ENCODE data around the gene ARID3C. TPM values are rescaled to one million over a fixed set of nuclear protein-coding genes. Genes with fewer than 3 reads are reported as not detected.
A peak's percentile ranks its signal among the peaks of the same experiment; 100 is the strongest.

ARID3C gene
- total and polyA plus RNA-seq, 2 experiments from 2014 or later = 0.11 TPM; not detected in 1

GRCh38 chr9:34612788-34613390 is 16.0 kb downstream of the ARID3C start:
- peak overlapping the region; percentile 78 for H3K4me2 ChIP-seq (ENCODE audit: unreplicated experiment)
- TF ChIP-seq EZH2phosphoT487 (IDR thresholded peaks at IDR 0.05; ENCODE audit: insufficient read depth, low read depth) (no peak), EZH2 (IDR thresholded peaks at IDR 0.05; ENCODE audit: insufficient read depth, poor library complexity, severe bottlenecking) (no peak)
- peak overlapping the region; percentile 41 for H3K27ac ChIP-seq
- H2AFZ ChIP-seq = peak overlapping the region; percentile 93
- H3F3A ChIP-seq (ENCODE audit: insufficient read depth) = peaks cover 14% of the 10 kb centered on the region; the same call in 1 of the 2 replicates
- DNase-seq = peak; percentile 90
- H3K9me3 ChIP-seq (ENCODE audit: low read depth) = no peaks in the 10 kb centered on the region
- peaks cover 9% of the 10 kb centered on the region; the same call in 1 of the 2 replicates for H3K4me1 ChIP-seq (ENCODE audit: insufficient read depth)
- no peaks in the 10 kb centered on the region for H3K27me3 ChIP-seq (replicated peaks; ENCODE audit: insufficient read depth)
- H3K9me2 ChIP-seq (ENCODE audit: insufficient read depth) = no peaks in the 10 kb centered on the region
- H3K9ac ChIP-seq = peak overlapping the region; percentile 94
- H3K79me2 ChIP-seq (ENCODE audit: insufficient read depth) = peaks cover 16% of the 10 kb centered on the region
- H4K20me1 ChIP-seq (ENCODE audit: insufficient read depth) = no peaks in the 10 kb centered on the region
- H3K4me3 ChIP-seq = peak overlapping the region; percentile 94
- in situ Hi-C loops (cut with MboI) = loop anchor here (25.0 kb wide), 1 partner anchor 101 kb away; the partner anchor contains the start of gene ENHO
- 1 to 2% methylated on average over 15 of the region's 15 CpGs for WGBS, 2 experiments (ENCODE audit: low coverage in 1 of 2, low lambda C conversion rate in 2 of 2, missing lambda C conversion rate in 2 of 2)
- peaks cover 9% of the 10 kb centered on the region; the same call in 1 of the 2 replicates for H3K36me3 ChIP-seq (ENCODE audit: low read depth)

- Histone ChIP-seq H3K36me3 (ENCODE audit: low read depth) (peaks cover 2% of the 10 kb centered on the region; the same call in 1 of the 2 replicates), H4K20me1 (ENCODE audit: insufficient read depth) (no peaks in the 10 kb centered on the region), H3K79me2 (ENCODE audit: insufficient read depth) (peaks cover 16% of the 10 kb centered on the region), H3F3A (ENCODE audit: insufficient read depth) (peaks cover 14% of the 10 kb centered on the region; the same call in 1 of the 2 replicates), H3K4me2 (ENCODE audit: unreplicated experiment) (peak within 1 kb of the TSS; percentile 78), H3K4me1 (ENCODE audit: insufficient read depth) (peaks cover 9% of the 10 kb centered on the region; the same call in 1 of the 2 replicates), H3K27ac (peak within 1 kb of the TSS; percentile 41), H3K9me3 (ENCODE audit: low read depth) (no peaks in the 10 kb centered on the region), H3K4me3 (peak within 1 kb of the TSS; percentile 94), H3K9ac (peak within 1 kb of the TSS; percentile 94), H3K9me2 (ENCODE audit: insufficient read depth) (no peaks in the 10 kb centered on the region), H2AFZ (peak within 1 kb of the TSS; percentile 93), H3K27me3 (replicated peaks; ENCODE audit: insufficient read depth) (no peaks in the 10 kb centered on the region)
- WGBS, 2 experiments (ENCODE audit: low coverage in 1 of 2, low lambda C conversion rate in 2 of 2, missing lambda C conversion rate in 2 of 2) = 1 to 2% methylated on average over 66 to 73 of the region's 77 CpGs
- in situ Hi-C loops (cut with MboI) = loop anchor here (25.0 kb wide), 1 partner anchor 100 kb away; the partner anchor contains the start of gene ENHO
- no peak for TF ChIP-seq EZH2phosphoT487 (IDR thresholded peaks at IDR 0.05; ENCODE audit: insufficient read depth, low read depth)
- TF ChIP-seq EZH2 (IDR thresholded peaks at IDR 0.05; ENCODE audit: insufficient read depth, poor library complexity, severe bottlenecking) = no peak
- peak; percentile 95 for DNase-seq
Measured at GRCh38 chr9:34611811-34612787, 16.8 kb downstream of the ARID3C start, which contains the start of gene RPP25L. RPP25L (minus strand) TSS chr9:34612097; CDS start chr9:34611296, 801 bp downstream.

- H3K27ac ChIP-seq = peak overlapping the region; percentile 41; the same call in 1 of the 2 replicates
- 25 to 32% methylated on average over 10 of the region's 10 CpGs for WGBS, 2 experiments (ENCODE audit: low coverage in 1 of 2, low lambda C conversion rate in 2 of 2, missing lambda C conversion rate in 2 of 2)
- peak; percentile 30 for DNase-seq
- H3K9ac ChIP-seq = peak overlapping the region; percentile 94
- H4K20me1 ChIP-seq (ENCODE audit: insufficient read depth) = no peaks in the 10 kb centered on the region
- no peaks in the 10 kb centered on the region for H3K27me3 ChIP-seq (replicated peaks; ENCODE audit: insufficient read depth)
- peaks cover 16% of the 10 kb centered on the region for H3K79me2 ChIP-seq (ENCODE audit: insufficient read depth)
- H2AFZ ChIP-seq = peak overlapping the region; percentile 93
- in situ Hi-C loops (cut with MboI) = loop anchor here (25.0 kb wide), 1 partner anchor 99 kb away; the partner anchor contains the start of gene ENHO
- H3F3A ChIP-seq (ENCODE audit: insufficient read depth) = peaks cover 14% of the 10 kb centered on the region; the same call in 1 of the 2 replicates
- H3K4me2 ChIP-seq (ENCODE audit: unreplicated experiment) = peak overlapping the region; percentile 78
- no peaks in the 10 kb centered on the region for H3K9me2 ChIP-seq (ENCODE audit: insufficient read depth)
- H3K36me3 ChIP-seq (ENCODE audit: low read depth) = no peaks in the 10 kb centered on the region
- no peak for TF ChIP-seq EZH2phosphoT487 (IDR thresholded peaks at IDR 0.05; ENCODE audit: insufficient read depth, low read depth)
- TF ChIP-seq EZH2 (IDR thresholded peaks at IDR 0.05; ENCODE audit: insufficient read depth, poor library complexity, severe bottlenecking) = no peak
- H3K9me3 ChIP-seq (ENCODE audit: low read depth) = no peaks in the 10 kb centered on the region
- H3K4me3 ChIP-seq = peak overlapping the region; percentile 94
- peaks cover 9% of the 10 kb centered on the region; the same call in 1 of the 2 replicates for H3K4me1 ChIP-seq (ENCODE audit: insufficient read depth)
Measured at GRCh38 chr9:34611251-34611810, 17.5 kb downstream of the ARID3C start.
